MM.1S (cell line): Measurements from ENCODE around the gene LILRA6.
"Not testable (repeated sequence)": the region's sequence is repeated elsewhere in the genome, so short reads cannot be mapped to it uniquely, and the experiment has no call there.

Experiments
- DNase-seq: peaks from one replicate; pipeline ENCODE4 v3.0.0-alpha.2; 2015
- H2AFZ ChIP-seq: fragments of 300-600 bp; sonication (generic); 2 replicates; pipeline ENCODE4 v1.6.0; 2016; ENCODE audit warnings: antibody characterized with exemption, low read length
- H3F3A ChIP-seq: fragments of 300-600 bp; sonication (generic); 2 replicates; pipeline ENCODE4 v1.6.1; 2016; ENCODE audit warnings: mild to moderate bottlenecking, antibody characterized with exemption, low read length, moderate library complexity, mixed read lengths; ENCODE audit not compliant: insufficient read depth
- H3K27ac ChIP-seq: fragments of 300-600 bp; sonication (generic); 2 replicates; pipeline ENCODE4 v1.5.1; 2016; ENCODE audit warnings: mild to moderate bottlenecking, low read length
- H3K27me3 ChIP-seq: fragments of 300-600 bp; sonication (generic); replicated peaks from 2 replicates; pipeline ENCODE4 v1.6.0; 2016; ENCODE audit warnings: low read length; ENCODE audit not compliant: insufficient read depth
- H3K36me3 ChIP-seq: fragments of 300-600 bp; sonication (generic); replicated peaks from 2 replicates; pipeline ENCODE4 v1.6.1; 2016; ENCODE audit warnings: mild to moderate bottlenecking, low read length, mixed read lengths; ENCODE audit not compliant: insufficient read depth
- H3K4me1 ChIP-seq: fragments of 300-600 bp; sonication (generic); 2 replicates; pipeline ENCODE4 v1.6.1; 2016; ENCODE audit warnings: low read length, mixed read lengths
- H3K4me2 ChIP-seq: fragments of 300-600 bp; sonication (generic); 2 replicates; pipeline ENCODE4 v1.6.0; 2016; ENCODE audit warnings: low read depth, low read length
- H3K4me3 ChIP-seq: fragments of 300-600 bp; sonication (generic); 2 replicates; pipeline ENCODE4 v1.5.1; 2016; ENCODE audit warnings: low read length, mixed read lengths
- H3K79me2 ChIP-seq: fragments of 300-600 bp; sonication (generic); 2 replicates; pipeline ENCODE4 v1.6.1; 2016; ENCODE audit warnings: mixed run types, low read length, mixed read lengths
- H3K9ac ChIP-seq: fragments of 300-600 bp; sonication (generic); 2 replicates; pipeline ENCODE4 v1.6.1; 2016; ENCODE audit warnings: low read length, mixed read lengths
- H3K9me2 ChIP-seq: fragments of 300-600 bp; sonication (generic); replicated peaks from 2 replicates; pipeline ENCODE4 v1.6.1; 2016; ENCODE audit warnings: mild to moderate bottlenecking, low read length, mixed read lengths; ENCODE audit not compliant: insufficient read depth
- H3K9me3 ChIP-seq: fragments of 300-600 bp; sonication (generic); replicated peaks from 2 replicates; pipeline ENCODE4 v1.6.1; 2016; ENCODE audit warnings: mild to moderate bottlenecking, low read length, mixed read lengths; ENCODE audit not compliant: insufficient read depth
- H4K20me1 ChIP-seq: fragments of 300-600 bp; sonication (generic); 2 replicates; pipeline ENCODE4 v1.6.1; 2016; ENCODE audit warnings: mild to moderate bottlenecking, low read length, moderate library complexity, mixed read lengths; ENCODE audit not compliant: insufficient read depth
- CTCF ChIP-seq: fragments of 300-600 bp; sonication (generic); IDR thresholded peaks from 2 replicates; pipeline ENCODE4 v1.5.1; 2016; ENCODE audit warnings: antibody characterized with exemption, low read length, mixed read lengths
- EZH2 ChIP-seq: fragments of 300-600 bp; sonication (generic); optimal IDR thresholded peaks from 2 replicates; pipeline ENCODE3; 2017; ENCODE audit warnings: low read depth, mild to moderate bottlenecking, antibody characterized with exemption, low read length, mixed read lengths
- EZH2phosphoT487 ChIP-seq: fragments of 300-600 bp; sonication (generic); IDR thresholded peaks from 2 replicates; pipeline ENCODE4 v1.6.1; 2018; ENCODE audit warnings: antibody characterized with exemption, low read length

The LILRA6 gene

GRCh38 chr19:54221947-54222346 is 20.6 kb downstream of the LILRA6 start:
- H3F3A ChIP-seq, H3K4me3 ChIP-seq, H3K4me1 ChIP-seq, H3K27ac ChIP-seq, H3K27me3 ChIP-seq, DNase-seq, H4K20me1 ChIP-seq, H3K79me2 ChIP-seq, H2AFZ ChIP-seq, H3K4me2 ChIP-seq, H3K36me3 ChIP-seq, H3K9me3 ChIP-seq, H3K9ac ChIP-seq, H3K9me2 ChIP-seq: not testable (repeated sequence)

GRCh38 chr19:54219702-54220101 is 22.9 kb downstream of the LILRA6 start:
- not testable (repeated sequence) for H3K27ac ChIP-seq, H3K79me2 ChIP-seq, H3K4me1 ChIP-seq, H3K9ac ChIP-seq, H3K9me2 ChIP-seq, DNase-seq, H3F3A ChIP-seq, H2AFZ ChIP-seq, H4K20me1 ChIP-seq, H3K4me2 ChIP-seq, H3K9me3 ChIP-seq, H3K36me3 ChIP-seq, H3K4me3 ChIP-seq, H3K27me3 ChIP-seq

- no peaks in the 10 kb centered on the region for H3K79me2 ChIP-seq
- TF ChIP-seq CTCF (no peak), EZH2 (no peak), EZH2phosphoT487 (no peak)
- no peaks in the 10 kb centered on the region for H4K20me1 ChIP-seq
- H3K4me2 ChIP-seq, result no peak overlapping the region
- DNase-seq, result no peak
- H3K4me3 ChIP-seq, result no peak overlapping the region
- no peak overlapping the region for H3K9ac ChIP-seq
- H3K9me3 ChIP-seq, result no peaks in the 10 kb centered on the region
- no peaks in the 10 kb centered on the region for H3K36me3 ChIP-seq
- H3F3A ChIP-seq, result no peaks in the 10 kb centered on the region
- no peaks in the 10 kb centered on the region for H3K9me2 ChIP-seq
- H3K27ac ChIP-seq, result no peak overlapping the region
- no peaks in the 10 kb centered on the region for H3K27me3 ChIP-seq
- H2AFZ ChIP-seq, result no peak overlapping the region
- H3K4me1 ChIP-seq, result no peaks in the 10 kb centered on the region
Measured at GRCh38 chr19:54218960-54219661, 23.5 kb downstream of the LILRA6 start.

GRCh38 chr19:54218259-54218658 is 24.3 kb downstream of the LILRA6 start:
- no peaks in the 10 kb centered on the region for H3K36me3 ChIP-seq
- H4K20me1 ChIP-seq, result no peaks in the 10 kb centered on the region
- H3K9ac ChIP-seq, result no peak overlapping the region
- no peaks in the 10 kb centered on the region for H3F3A ChIP-seq
- no peaks in the 10 kb centered on the region for H3K4me1 ChIP-seq
- no peaks in the 10 kb centered on the region for H3K27me3 ChIP-seq
- TF ChIP-seq EZH2 (no peak), EZH2phosphoT487 (no peak), CTCF (no peak)
- H3K79me2 ChIP-seq, result no peaks in the 10 kb centered on the region
- H3K9me2 ChIP-seq, result no peaks in the 10 kb centered on the region
- H3K9me3 ChIP-seq, result no peaks in the 10 kb centered on the region
- no peak overlapping the region for H3K4me3 ChIP-seq
- no peak overlapping the region for H2AFZ ChIP-seq
- H3K4me2 ChIP-seq, result no peak overlapping the region
- no peak for DNase-seq
- no peak overlapping the region for H3K27ac ChIP-seq

- not testable (repeated sequence) for DNase-seq, H3F3A ChIP-seq, H3K79me2 ChIP-seq, H2AFZ ChIP-seq, H3K4me1 ChIP-seq, H3K9me3 ChIP-seq, H3K9me2 ChIP-seq, H3K4me3 ChIP-seq, H3K27ac ChIP-seq, H4K20me1 ChIP-seq, H3K9ac ChIP-seq, H3K4me2 ChIP-seq, H3K36me3 ChIP-seq, H3K27me3 ChIP-seq
Measured at GRCh38 chr19:54217517-54218247, 24.9 kb downstream of the LILRA6 start.
